ENCODE data around the gene FHAD1.

Gene FHAD1

DNA sequence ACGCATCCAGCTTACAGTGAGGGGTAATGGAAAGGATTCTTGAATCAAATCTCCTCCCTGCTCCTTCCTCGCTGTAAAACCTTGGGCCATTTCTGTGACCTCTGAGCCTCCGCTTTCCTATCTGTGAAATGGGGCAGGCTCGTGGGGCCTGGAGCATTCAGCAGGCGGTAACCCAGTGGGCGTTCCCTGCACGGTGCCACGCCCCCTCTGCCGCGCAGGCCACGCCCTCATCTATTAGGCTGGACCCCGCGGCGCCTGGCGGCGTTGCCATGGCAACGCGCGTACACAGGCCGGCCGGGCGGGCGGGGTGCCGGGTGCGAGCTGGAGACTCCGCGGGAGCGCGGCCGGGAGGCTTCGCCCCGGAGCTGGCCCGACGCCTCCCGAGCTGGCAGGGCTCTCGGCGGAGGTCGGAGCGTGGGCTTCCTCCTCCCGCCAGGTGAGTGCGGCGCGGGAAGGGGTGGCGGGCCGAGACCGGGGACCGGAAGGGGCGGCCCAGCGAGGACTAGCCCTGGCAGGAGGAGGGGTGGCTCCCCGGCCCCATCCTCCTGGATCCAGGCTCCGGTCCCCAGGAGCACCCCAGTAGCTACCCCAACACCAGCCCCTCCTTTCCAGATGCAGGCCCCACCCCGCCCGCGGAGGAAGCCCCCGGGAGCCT is at the start of gene FHAD1:
Gene FHAD1, plus strand, starts transcription at position 264 of the 655 bp plus-strand sequence. CDS start 4,562 bp downstream, outside the sequence.
- DNase-seq (ENCODE audit: low spot score), result peak; percentile 77

DNA sequence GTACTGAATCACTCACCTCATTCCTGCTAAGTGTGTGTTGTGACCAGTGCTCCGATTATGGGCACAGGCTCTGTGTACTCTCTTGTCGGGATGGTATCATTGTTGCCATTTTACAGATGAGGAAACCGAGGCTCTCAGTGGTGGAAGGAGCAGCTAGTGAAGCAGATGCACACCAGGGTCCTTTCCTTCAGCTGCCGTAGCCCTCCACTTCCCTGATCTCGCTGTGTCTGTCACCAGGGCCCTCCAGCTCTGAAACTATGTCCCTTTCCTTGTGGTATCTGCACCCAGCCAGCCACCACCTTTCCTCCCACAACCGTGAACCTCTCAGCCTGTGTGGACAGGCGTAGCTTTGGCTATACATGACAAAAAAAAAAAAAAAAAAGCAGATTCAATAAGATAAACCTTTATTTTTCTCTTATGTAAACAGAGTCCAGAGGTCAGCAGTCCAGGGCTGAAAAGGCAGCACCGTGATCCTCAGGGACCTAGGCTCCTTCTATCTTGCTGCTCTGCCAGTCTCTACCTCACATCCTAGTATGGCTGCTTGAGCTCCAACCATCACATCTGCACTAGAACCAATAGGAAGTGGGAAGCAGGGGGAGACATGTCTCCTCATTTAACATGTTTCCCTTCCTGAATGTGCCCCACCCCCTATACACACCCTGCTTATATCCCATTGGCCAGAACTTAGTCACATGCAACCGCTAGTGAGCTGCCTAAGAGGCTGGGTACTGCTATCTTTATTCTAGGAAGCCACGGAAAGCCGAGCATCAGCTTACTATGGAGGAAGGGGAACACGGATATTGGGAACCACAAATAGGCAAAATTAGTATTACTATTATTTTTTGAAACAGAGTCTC is 49.2 kb upstream of the FHAD1 start:
- no peak for DNase-seq (ENCODE audit: low spot score)

DNA sequence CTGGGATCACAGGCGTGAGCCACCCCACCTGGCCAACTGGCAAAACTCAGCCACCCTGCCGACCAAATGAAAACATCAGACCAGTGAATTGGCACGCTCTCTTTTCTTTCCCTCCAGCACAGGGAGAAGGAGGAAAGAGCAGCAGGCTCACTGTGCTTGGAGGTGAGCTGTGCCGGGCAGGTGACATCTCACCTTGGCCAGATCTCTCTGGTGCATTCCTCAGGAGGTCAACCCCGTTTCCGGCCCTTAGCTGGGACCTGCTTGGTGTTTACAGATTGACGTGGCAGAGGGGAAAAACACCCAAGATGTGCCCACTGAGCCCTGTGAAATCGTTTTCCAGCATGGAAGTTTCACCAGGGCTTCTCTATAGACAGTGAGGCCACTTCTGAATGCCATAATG is 48.3 kb upstream of the FHAD1 start:
- peak; percentile 5 for DNase-seq (ENCODE audit: low spot score)

DNA sequence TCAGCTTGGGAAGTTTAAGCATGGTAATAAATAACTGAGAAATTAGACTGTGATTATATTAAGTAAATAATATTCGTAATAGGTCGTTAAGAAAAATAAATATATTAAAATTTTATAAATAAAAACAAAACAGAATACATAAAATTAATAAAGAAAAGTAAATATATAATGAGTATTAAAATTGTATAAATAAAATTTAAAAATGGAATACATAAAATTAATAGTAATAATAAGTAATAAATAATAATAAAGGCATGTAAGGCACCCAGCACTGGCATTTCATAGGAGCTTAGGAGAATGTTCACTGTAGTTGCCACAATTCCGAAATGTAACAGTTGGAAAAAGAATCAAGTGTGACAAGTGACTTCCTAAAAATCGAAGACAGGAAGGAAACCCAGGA is 45.8 kb upstream of the FHAD1 start:
- DNase-seq (ENCODE audit: low spot score), result no peak

DNA sequence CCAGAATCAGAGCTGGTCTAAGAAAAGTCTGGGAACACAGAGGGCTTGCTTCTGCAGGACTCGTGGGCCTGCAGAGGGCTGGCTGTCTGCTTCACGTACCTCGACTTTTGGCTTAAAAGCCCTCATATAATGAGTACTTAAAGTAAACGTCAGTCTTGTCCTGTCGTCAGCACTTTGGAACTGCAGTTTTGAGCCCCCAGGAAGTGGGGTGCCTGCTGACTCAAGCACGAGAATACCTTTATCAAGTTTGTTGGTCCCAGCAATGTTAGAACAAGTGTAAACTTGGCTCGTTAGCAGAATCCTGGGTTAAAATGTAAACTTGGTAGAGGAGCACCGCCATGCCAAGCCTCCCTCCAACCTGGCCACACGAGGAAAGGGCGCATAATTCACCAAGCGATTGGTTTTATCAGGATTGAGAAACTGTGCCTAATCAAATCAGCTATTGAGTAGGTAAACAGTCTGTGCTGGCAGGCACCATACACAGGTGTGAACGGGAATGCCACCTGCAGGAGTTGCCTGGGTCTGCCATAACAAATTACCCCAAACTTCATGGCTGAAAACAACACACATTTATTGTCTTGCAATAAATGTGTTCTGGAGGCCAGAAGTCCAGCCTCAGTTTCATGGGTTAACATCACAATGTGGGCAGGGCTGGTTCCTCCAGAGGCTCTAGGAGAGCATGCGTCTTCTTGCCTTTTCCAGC is 45.0 kb upstream of the FHAD1 start:
- DNase-seq (ENCODE audit: low spot score), result no peak

DNA sequence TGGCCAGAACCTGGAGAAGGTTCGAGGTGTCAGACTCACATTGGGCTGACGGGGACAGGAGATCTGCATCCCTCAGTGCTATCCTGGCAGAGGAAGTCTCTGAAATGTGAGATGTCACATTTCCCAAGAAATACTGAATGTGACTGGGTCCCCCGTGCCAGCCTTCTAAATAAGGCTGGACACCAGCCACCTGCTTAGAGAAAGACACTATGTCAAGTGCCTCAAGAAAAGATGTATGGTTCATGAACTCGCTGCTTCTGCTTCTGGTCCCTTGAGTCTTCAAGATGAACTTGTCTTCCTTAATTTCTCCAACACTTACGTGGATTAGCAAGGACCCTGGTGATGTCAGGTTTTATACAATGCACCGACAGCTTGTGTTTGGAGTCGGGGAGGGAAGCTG is 42.1 kb upstream of the FHAD1 start:
- no peak for DNase-seq (ENCODE audit: low spot score)

DNA sequence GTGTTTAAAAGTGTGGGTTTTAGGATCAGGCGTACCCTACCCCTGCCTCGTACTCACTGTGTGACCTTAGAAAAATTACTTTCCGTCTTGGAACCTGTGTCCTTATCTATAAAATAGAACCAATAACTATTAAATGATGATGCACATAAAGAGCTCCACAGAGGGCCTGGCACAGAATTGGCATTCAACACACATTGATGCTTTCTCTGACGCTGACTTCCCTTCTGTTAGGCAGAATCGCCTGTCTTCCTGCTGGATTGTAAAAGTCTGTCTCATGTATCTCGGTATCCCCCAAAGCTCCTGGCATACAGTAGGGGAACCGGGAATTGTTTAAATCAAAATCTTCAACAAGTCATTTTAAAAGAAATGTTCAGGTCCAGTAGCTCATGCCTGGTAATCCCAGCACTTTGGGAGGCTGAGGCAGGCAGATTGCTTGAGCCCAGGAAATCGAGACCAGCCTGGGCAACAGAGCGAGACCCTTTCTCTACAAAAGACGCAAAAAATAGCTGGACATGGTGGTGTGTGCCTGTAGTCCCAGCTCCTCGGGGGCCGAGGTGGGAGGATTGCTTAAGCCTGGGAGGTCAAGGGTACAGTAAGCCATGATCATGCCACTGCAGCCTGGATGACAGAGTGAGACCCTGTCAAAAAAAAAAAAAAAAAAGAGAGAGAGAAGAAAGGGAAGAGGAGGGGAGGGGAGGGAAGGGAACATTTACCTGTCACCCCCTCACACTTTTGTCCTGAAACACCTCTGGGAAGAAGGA is 41.3 kb upstream of the FHAD1 start:
- DNase-seq (ENCODE audit: low spot score), result no peak

DNA sequence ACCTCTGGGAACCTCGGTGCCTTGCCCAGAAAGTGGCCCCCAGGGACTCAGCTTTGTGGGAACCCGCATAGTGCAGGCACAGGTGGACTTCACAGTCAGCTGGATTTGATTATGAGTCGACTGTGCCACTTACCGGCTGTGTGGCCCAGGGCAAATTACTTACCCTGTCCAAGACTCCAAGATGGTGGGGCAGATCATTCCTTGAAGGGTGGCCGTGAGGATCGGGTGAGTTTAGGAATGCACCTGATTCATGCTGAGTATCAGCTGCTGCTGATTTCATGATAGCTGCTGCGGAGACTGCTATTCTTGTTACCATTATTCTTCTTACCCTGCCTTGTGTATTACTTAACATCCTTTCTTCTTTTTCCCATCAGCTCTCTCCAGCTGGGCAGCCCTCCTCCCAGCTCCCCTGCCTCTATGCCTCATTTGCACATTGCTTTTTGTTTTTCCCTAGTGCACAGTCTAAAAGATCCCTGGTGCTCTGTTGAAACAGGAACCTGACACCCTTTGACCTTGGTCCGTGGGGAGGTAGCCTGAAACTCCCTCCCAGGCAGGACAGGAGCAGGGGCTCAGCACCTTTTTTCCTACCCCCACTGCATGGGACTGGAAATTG is 40.5 kb upstream of the FHAD1 start:
- DNase-seq (ENCODE audit: low spot score), result no peak

DNA sequence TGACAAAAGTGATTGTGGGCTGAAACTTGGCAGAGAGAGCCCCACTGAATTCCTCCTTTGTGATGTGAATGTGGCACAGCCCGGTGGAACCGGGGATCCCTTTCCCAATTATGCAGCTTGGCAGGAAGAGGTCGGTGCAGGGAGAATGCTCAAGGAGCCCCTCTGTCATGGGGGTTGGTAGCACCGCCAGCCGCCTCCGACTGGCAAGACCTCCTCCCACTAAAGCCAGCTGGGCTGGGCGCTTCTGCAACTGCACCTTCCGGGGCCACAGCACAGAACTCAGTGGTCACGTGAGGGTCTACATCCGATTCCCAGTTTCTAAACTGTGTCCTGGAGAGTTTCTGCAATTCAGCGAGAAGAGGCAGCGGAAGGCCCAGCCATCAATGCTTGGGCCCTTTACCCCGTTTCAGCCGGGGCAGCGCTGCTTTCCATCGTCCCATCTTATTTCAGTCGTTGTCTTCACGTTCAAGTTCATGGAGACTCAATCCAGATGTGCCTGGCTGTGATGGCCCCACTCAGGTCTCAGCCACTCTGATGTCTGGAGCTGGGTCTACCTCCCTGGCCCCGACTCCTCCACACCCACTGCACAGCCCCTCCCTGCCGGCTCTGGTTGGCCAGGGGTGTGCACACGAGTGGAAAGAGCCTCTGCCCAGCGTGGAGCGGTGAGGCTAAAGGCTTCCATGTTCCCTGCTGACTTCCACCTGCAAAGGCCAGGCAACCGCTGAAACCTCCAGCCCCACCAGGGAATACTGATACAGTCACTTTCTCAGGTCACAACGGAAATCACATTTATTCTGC is 39.8 kb upstream of the FHAD1 start:
- no peak for DNase-seq (ENCODE audit: low spot score)

DNA sequence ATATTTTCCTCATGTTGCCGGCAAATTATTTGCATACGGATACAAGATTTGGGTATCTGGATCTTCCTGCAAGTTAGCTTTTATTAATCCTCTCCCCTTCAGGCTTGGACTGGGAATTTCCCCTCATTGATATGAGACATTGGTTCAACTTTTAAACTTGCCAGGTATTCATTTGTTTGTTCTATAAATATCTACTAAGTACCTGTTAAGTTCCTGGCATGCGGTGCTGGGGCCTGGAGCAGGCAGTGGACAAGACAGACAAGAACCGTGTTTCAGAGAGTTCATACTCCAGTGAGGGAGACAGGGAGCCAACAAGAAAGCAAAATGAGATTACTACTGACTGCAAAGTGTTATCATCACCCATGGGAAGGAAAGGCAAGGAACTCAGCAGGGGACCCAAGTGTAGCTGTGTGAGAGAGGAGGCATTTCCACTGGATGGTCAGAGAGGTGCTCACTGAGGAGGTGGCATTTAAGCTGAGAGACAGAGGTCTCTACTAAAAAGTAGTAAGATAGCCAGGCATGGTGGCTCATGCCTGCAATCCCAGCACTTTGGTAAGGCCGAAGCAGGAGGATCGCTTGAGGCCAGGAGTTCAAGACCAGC is 39.1 kb upstream of the FHAD1 start:
- DNase-seq (ENCODE audit: low spot score), result no peak

DNA sequence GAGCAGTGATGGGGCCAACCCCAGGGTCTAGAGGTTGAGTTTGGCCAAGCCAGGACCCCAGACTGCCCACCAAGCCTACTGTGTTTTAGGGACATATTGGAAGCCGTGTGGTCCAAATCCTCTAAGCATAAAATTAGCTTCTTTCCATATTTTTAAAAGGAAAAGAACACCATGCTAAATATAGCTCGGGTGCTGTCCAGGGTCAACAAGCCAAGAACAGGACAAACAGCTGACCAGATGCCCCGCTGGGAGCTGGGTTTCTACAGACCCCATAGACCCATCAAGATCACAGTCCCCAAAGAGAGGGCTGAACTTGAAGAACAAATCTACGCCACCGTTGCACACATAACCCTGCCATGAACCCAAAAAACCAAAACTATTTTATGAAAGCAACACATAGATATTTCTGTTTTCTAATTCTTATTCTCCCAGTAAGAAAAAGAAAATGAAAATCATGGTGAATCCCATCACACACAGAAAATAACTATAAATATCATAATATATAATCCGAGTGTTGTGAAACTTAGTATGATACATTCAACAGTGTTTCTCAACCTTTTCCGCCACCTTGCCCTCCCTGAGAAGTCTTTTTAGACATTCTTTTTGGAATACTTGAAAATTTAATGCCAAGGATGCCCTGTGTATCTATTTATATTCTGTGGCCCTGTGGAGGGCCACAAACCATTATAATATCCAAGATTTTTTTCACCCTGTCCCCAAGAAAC is 36.2 kb upstream of the FHAD1 start:
- DNase-seq (ENCODE audit: low spot score), result no peak

DNA sequence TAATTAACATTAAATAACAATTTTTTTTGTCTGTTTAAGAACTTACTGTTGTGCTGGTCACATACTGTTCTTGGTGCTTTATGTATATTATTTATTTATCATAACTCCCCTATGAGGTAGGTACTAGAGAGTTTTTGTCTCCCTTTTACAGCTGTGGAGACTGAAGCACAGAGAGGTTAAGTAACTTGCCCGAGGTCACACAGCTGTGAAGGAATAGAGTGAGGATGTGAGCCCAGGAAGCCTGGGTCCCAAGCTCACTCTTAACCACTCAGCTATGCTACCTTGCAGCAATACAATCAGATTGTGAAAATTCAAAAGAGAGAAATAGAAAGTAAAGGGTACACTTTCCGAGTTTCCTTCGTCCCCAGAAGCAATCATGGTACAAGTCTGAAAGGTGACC is 35.6 kb upstream of the FHAD1 start:
- no peak for DNase-seq (ENCODE audit: low spot score)

DNA sequence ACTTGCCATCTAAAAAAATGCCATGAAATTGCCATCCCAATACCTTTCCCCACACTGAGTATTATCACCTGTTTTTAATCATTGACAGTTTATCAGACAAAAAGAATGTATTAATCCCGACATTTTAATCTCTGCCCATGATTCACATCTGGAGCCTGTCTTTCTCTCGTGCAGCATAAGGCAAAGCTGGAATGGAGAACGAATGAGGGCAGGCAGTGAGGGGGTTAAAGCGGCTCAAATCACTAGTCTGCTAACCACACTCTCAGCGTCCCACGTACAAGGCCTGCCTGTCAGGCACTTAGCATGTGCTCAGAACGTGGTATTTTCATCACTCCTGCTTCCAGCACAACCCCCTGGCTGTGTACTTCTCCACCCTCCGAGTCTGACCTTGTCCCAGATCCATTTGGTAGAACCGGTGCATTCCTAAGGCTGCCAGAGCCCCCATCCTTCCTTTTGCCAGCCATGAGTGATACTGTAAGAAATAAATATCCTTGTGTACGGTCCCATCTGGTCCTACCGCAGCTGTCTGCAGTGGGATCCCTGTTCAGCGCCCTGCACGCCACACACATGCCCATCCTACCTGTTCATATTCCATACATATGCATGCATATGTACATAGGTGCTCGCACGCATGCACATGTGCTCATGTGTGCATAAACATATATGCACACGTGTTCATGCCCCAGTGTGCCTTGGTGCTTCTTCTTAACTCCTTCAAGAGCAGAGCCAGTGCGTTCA is 34.6 kb upstream of the FHAD1 start:
- DNase-seq (ENCODE audit: low spot score), result no peak

DNA sequence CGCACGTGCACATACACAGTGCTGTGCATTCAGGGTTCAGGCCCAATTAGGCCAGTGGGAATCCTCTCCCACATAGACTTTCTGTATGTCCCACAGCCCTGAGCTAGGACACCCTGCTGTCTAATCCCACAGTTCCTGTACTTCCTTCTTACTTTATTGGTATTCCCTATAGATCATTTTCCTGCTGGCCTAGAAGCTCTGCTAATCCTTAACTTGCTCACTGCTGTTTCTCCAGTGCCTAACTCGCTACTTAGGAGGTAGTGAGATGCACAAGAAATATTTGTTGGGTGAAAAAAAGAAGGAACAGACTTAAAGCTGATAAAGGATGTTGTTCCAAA is 34.1 kb upstream of the FHAD1 start:
- no peak for DNase-seq (ENCODE audit: low spot score)

DNA sequence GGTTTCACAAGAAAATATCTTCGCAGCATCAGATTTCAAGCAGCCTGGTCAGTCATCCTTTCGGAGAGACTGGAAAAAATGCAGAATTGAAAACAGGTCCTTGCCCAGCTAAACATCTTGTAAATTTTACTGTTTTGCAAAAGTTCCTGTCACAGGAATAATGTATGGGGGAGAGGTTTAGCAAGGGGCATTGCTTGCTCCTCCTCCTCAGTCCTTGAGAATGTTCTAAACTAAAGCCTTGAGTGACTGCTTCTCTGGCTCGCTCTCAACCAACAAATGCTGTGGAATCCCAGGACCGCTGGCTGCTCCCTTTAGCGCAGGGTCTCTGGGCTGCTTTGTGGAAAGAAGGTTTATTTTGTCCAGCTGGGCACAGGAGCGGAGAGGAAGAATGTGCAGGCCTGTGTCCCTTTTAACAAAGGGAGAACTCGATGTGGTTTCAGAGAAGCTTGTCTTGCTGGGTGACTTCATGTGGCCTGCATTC is 33.6 kb upstream of the FHAD1 start:
- no peak for DNase-seq (ENCODE audit: low spot score)

DNA sequence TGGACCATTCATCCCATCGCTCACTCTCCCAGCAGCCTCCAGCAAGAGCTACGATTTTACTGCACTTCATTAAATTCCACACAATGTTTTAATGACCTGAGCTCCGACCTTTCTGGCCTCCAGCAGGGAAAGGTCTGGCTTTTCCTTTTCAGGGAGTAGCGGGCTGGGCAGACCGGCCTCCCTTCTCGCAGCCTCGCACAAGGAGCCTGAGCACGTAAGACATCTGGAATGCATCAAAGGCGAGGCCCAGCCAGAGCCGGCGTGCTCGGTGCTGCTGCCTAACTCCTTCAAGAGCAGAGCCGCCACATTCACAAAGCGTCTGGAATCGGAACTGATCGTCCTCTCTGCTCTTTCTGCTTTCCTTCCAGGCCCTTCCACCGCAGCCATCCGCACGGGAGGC is 32.5 kb upstream of the FHAD1 start:
- no peak for DNase-seq (ENCODE audit: low spot score)

DNA sequence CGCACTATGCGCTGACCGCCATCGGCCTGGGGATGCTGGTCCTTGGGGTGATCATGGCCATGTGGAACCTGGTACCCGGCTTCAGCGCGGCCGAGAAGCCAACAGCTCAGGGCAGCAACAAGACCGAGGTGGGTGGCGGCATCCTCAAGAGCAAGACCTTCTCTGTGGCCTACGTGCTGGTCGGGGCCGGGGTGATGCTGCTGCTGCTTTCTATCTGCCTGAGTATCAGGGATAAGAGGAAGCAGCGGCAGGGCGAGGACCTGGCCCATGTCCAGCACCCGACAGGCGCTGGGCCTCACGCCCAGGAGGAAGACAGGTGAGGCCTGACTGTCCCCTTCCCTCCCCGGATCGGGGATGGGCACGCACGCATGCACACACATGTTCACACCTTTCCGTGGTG is 31.9 kb upstream of the FHAD1 start:
- DNase-seq (ENCODE audit: low spot score), result no peak

DNA sequence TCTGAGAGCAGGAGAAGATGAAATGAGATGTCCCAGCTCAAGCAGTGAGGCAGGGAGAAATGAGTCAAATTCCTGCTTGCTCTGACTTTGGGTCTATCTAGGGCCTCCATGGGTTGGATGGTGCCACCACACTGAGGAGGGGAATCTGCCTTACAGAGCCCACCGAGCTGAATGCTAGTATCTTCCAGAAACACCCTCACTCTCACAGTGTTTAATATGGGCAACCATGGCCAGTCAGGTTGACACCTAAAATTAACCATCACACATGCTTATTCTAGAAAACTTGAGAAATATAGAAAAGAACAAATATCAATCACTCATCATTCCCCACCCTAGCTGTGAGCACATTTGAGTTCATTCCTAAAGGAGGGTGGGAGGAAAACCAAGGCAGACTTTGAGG is 29.4 kb upstream of the FHAD1 start:
- no peak for DNase-seq (ENCODE audit: low spot score)

Data from D341Med (cell line).